ENCODE data around the gene PIP5KL1. TPM values are rescaled to one million over a fixed set of nuclear protein-coding genes. Genes with fewer than 3 reads are reported as not detected.
A peak's percentile ranks its signal among the peaks of the same experiment; 100 is the strongest.

The PIP5KL1 gene
- total RNA-seq, 1 donor = 2.6 TPM

DNA sequence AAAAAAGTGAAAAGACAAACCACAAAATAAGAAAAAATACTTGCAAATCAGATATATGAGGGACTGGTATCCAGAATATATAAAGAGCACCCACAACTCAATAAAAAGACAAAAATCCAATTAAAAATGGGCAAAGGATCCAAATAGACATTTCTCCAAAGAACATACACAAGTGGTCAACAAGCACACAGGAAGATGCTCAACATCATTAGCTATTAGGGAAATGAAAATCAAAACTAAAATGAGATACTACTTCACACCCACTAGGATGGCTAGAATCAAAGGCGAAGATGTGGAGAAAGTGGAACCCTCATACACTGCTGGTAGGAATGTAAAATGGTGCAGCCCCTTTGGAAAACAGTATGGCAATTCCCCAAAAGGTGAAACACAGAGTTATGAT is 28.2 kb upstream of the PIP5KL1 start:
- DNase-seq (ENCODE audit: low read depth) = no peak
- H3K4me3 ChIP-seq (ENCODE audit: low read depth, low read length) = no peak overlapping the region
- TF ChIP-seq, protein P1, sequence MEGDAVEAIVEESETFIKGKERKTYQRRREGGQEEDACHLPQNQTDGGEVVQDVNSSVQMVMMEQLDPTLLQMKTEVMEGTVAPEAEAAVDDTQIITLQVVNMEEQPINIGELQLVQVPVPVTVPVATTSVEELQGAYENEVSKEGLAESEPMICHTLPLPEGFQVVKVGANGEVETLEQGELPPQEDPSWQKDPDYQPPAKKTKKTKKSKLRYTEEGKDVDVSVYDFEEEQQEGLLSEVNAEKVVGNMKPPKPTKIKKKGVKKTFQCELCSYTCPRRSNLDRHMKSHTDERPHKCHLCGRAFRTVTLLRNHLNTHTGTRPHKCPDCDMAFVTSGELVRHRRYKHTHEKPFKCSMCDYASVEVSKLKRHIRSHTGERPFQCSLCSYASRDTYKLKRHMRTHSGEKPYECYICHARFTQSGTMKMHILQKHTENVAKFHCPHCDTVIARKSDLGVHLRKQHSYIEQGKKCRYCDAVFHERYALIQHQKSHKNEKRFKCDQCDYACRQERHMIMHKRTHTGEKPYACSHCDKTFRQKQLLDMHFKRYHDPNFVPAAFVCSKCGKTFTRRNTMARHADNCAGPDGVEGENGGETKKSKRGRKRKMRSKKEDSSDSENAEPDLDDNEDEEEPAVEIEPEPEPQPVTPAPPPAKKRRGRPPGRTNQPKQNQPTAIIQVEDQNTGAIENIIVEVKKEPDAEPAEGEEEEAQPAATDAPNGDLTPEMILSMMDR (IDR thresholded peaks at IDR 0.05; ENCODE audit: insufficient read depth, low read length) = no peak

DNA sequence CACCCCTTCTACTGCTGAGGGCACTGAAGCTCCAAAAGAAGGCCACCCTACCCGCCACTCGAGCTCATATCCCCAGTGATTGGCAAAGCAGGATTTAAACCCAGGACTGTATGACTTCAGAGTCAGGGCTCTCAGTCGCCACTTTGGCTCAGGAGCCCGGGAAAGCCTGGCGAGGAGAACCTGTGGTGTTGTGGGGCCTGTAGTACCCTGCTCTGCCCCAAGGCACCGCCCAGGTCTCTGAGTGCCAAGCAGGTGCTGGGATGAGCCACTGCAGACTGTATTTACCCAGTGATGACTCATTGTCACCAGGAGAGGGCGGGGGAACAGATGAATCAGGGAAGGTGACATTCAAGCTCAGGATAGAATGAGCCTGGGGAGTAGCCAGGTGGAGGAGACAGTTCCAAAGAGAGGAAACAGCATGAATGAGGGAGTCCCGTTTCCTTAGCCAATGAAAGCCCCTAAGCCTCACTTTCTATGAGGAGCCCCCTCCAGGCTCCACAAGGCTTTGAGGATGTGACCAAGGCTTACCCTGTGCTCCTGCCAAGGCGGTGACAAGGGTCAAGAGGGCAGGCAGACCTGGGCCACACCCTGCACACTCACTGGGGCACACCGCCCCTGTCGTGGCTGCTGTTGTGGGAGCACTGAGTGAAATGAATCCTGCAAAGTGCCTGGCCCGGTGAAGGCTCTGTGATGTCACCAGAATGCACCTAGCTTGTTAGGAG is 24.9 kb upstream of the PIP5KL1 start:
- no peak for DNase-seq (ENCODE audit: low read depth)
- TF ChIP-seq, protein P1 (IDR thresholded peaks at IDR 0.05; ENCODE audit: insufficient read depth, low read length) = peak; percentile 24
- H3K4me3 ChIP-seq (ENCODE audit: low read depth, low read length) = no peak overlapping the region

DNA sequence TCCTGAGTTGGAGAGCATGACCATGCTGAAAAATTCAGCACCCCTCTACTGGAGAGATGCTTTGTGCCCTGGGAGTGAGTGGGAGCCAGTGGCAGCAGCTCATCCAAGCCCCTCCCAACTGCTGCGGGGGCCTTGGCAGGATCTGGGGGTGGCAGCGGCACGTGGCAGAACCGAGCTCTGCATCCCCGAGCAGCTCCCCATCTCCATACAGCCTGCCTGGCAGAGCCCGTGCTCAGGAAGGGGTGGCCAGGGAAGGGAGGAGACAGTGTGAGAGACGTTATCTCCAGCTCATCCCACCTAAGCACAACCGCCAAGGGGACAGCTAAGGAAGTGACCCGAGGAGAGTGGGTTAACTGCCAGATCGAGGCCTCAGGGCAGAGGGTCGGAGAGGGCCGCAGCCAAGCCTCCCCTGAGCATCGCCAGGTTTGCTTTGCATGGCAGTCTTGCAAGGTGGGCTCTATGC is 24.3 kb upstream of the PIP5KL1 start:
- TF ChIP-seq, protein P1 (IDR thresholded peaks at IDR 0.05; ENCODE audit: insufficient read depth, low read length) = no peak
- no peak overlapping the region for H3K4me3 ChIP-seq (ENCODE audit: low read depth, low read length)
- DNase-seq (ENCODE audit: low read depth) = no peak

DNA sequence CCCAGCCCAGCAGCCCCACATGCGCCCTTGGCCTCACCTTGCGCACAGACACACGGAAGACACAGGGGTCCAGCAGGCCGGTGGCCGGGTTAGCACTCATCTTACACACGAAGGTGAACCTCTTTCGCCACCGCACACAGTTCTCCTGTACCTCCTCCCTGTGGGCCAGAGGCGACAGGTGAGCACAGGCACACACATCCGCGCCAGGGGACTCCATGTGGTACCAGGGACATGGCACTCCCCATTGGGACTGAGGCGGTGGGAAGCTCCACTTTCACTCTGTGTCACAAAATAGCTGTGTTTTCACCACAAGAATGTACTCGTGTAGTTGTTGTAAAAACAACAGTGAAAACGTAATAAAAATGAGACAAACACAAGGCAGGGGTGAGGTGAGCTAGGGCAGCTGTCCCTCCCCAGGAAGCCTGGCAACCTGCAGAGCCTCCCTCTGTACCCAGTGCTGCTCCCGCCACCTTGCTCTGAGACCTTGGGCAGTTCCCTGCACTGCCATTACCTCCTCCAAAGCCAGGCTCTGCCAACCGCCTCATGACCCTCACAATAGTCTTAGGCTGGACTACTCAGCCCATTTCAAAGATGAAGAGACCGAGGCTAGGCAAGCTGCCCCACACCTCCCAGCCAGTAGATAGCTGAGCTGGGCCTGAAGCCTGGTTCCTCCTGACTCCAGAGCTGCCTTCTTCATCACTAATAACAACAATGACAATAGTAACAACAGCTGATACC is 23.4 kb upstream of the PIP5KL1 start:
- no peak overlapping the region for H3K4me3 ChIP-seq (ENCODE audit: low read depth, low read length)
- TF ChIP-seq, protein P1 (IDR thresholded peaks at IDR 0.05; ENCODE audit: insufficient read depth, low read length) = no peak
- no peak for DNase-seq (ENCODE audit: low read depth)

DNA sequence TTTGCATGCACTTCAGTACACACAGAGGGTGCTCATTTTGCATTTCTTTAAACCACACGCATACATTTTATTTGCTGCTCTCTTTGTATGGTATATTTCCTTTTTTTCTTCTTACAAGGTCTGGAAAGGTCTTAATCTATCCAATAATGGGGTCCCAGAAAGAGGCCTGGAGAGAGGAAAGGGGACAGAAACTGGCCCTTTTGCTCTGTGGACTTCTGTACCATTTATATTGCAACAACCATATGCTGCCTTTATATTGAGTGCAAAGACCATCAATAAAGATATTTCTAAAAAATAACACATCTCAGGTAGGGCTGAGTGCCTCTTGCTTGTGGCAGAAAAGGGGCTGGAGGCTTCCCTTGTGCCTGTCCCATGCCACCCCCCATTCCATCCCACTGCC is 22.6 kb upstream of the PIP5KL1 start:
- DNase-seq (ENCODE audit: low read depth) = no peak
- TF ChIP-seq, protein P1 (IDR thresholded peaks at IDR 0.05; ENCODE audit: insufficient read depth, low read length) = no peak
- no peak overlapping the region for H3K4me3 ChIP-seq (ENCODE audit: low read depth, low read length)

DNA sequence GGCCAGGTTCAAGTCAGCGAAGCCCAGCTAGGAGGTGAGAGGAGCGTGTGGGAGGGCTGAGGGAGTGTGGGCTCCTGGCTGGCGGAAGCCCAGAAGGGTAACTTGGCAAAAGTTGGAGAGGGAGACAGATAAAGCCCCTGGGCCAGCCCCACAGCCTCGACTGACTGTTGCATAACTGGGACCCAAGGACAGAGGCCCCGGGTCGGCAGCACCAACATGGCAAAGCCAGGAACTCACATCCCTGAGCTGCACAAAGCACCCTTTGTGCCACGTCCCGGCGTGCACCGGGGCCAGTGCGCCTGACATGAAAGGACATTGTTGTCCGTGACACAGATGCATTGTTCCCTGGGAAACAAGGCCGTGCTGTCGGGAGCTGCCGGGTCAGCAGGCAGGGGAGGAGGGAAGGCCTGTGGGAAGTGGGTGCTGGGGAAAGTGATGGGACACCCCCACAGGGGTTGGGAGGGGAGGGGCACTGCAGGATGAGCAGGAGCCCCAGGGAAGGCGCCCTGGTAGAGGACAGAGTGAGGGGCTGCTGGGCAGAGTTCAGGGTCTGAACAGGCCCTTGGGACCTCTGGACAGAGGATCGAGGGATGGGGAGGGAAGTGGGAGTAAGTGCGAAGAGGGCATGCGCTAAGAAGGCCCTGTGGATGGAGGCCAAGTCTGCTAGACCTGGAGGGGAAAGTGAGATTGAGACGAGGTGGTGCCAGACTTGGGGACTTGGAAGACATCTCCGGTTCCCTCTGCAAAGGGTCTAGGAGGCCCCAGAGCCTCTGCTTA is 20.1 kb upstream of the PIP5KL1 start:
- TF ChIP-seq, protein P1 (IDR thresholded peaks at IDR 0.05; ENCODE audit: insufficient read depth, low read length) = no peak
- DNase-seq (ENCODE audit: low read depth) = no peak

More for the DNA sequence above, 20.1 kb upstream of the PIP5KL1 start:
- no peak overlapping the region for H3K4me3 ChIP-seq (ENCODE audit: low read depth, low read length)

All from fibroblast of the aortic adventitia (primary cell).